Stimulated activated CD8-positive, alpha-beta memory T cell treated with anti-CD3 and anti-CD28 coated beads, Interleukin-7, amount 100 ng/mL, for 1 hour (primary cell): ENCODE results near the gene ZER1.
"Not testable (repeated sequence)": the region's sequence is repeated elsewhere in the genome, so short reads cannot be mapped to it uniquely, and the experiment has no call there.

ENCODE experiments used
- DNase-seq, 2 donors: peaks; one replicate each; pipeline ENCODE4 v3.0.0-alpha.2; 2020; ENCODE audit warnings: low read depth in 2 of 2

Gene ZER1

DNA sequence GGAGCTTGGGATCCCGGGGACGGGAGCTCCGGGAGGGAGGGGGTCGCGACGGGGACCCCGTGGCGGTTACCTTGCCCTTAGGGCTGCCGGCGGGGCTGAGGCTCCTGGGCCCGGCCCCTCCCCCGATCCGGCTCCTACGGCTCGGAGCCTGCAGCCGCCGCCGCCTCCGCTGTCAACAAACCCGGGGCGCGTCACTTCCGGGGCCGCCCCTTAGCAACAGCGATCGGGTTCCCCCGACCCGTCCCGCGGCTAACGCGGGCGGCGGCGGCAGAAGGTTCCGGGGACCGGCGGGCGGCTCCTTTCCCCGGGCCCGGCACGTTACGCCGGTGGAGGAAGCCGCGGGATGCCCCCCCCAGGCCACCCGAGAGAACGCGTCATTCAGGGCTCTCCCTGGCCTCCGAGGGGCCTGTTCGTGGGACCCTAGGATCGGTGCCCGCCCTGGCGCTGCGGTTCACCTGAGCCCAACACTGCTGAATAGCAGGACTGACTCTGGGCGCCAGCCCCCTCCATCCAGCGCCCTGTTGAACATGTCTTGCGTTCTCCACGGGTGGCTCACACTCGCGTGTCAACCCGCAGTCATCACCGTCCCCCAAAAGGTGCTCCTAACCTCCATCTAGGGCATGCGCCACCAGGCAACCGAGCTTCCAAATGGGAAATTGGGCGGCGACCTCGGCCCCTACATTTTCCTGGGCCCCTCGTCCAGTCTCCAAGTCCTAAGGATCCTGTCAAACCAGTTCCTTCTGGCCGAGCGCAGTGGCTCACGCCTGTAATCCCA lies at the start of gene ZER1:
ZER1 (minus strand) TSS at position 183 of the 775 bp plus-strand sequence. CDS start 16,362 bp downstream, outside the sequence.
- DNase-seq = peak; percentile 86 to 87

DNA sequence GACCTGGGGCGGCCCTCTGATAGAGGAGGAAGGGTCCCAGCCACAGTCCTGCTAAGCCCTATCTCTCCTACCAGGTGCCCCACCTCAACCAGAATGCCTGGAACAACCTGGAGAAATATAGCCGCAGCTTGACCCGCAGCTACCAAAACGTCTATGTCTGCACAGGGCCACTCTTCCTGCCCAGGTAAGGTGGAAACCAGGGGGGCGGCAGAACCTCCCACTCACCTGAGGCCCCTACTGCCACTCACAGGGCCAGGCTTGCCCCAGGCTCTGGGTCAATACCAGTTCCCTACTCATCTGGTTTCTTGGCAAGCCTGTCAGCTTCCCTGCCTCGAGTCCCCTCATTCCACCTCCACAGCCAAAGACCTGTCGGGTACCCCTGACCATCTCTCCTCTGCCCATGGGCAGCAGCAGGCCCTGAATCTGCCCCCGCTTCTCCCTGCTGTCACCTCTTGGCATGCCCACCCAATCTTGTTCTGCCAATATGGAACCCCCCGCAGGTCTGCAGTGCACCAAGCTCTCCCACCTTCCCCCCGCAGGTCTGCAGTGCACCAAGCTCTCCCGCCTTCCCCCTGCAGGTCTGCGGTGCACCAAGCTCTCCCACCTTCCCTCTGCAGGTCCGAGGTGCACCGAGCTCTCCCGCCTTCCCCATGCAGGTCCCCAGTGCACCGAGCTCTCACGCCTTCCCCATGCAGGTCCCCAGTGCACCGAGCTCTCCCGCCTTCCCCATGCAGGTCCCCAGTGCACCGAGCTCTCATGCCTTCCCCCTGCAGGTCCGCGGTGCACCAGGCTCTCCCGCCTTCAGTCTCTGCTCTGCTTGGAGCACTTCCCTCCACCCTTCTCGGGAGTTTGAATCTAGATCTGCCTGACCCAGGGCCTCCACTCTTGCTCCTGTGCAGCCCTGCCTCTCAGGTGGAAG lies 49.2 kb upstream of the ZER1 start:
- DNase-seq = no peak

DNA sequence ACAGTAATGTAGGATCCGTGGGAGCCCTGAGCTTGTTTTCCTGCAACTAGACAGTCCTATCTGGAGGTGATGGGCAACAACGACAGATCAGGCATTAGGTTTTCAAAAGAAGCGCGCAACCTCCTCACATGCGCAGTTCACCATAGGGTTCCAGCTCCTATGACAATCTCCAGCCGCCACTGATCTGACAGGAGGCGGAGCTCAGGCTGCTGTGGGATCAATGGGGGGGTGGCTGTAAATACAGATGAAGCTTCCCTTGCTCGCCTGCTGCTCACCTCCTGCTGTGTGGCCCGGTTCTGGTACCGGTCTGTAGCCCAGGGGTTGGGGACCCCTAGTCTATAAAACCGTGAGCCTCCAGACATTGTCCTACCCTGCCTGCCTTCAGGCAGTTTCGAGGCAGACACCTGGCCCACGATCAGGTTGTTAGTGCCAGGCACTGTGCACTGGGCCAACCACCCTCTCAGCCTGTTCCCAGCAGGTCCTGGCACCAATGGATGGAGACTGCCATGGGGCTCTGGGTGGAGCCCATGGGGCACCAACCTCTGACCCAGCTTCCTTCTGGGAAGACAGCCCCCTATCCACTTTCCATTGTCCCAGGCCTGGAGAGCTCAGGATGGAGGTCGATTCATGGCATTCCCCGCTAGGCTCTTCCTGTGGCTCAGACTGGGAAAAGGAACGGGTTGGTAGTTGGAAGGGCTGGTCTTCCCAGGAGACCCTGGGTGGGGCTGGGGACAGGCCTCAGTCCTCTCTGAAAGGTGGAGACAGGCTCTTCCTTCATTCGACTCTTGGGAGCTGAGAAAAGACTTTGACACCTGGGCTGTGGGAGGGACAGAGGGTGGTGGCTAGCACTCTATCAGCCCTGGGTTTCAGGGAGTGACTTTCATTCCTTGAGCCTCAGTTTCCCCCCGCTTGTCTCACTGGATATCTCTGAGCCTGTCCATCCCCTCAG lies 48.3 kb upstream of the ZER1 start:
- no peak for DNase-seq

DNA sequence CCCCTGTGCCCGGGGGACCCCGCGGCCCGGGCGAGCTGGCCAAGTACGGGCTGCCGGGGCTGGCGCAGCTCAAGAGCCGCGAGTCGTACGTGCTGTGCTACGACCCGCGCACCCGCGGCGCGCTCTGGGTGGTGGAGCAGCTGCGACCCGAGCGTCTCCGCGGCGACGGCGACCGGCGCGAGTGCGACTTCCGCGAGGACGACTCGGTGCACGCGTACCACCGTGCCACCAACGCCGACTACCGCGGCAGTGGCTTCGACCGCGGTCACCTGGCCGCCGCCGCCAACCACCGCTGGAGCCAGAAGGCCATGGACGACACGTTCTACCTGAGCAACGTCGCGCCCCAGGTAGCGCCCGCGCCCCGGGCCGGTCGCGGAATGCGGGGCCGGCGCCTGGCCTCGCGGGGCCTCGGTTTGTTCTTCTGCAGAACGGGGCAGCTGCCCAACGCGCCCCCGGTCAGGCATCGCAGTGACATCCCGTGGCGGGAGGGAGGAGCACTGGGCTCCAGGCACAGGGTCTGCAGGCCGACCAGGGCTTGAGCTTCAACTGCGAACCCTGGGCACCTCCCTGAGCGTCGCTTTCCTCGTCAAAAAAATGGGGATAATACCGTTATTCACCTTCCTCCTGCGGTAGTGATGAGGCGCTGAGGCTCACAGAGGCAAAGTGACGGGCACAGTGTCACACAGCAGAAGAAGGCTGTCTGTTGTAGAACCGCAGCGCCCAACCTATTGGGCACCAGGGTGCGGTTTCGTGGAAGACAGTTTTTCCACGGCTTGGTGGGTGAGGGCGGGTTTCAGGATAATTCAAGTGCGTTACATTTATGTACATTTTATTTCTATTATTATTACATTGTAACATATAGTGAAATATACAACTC lies 47.4 kb upstream of the ZER1 start:
- DNase-seq = peak in 1 of 2 donors; percentile 13

DNA sequence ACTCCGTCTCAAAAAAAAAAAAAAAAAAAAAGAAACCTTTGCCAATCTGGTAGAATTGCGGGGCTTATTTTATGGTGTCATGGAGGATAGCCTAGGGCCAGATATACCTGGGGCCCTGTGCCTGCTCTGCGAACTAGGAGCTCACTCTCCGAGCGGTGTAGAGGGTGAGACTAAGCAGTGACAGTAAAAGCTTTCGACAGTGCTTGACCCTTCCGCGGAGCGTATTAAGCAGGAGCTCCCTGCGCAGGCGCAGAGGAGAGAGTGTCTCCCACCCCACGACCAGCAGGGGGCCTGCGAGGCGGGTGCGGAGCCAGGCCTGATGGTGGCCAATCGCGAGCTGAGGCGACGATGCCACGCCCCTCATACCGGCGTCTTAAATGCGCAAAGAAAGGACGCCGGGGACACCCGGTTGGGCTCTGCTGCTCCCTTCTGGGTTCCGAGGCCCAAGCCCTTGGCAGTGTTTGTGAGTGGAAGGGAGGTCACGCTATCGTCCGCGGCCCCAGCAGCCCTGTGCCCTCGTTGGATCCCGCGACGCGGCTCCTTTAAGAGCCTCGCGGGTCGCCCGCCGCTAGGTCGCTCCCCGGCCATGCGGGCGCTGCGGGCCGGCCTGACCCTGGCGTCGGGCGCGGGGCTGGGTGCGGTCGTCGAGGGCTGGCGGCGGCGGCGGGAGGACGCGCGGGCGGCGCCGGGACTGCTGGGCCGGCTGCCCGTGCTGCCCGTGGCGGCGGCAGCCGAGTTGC lies 46.5 kb upstream of the ZER1 start, which contains the start of gene ENDOG:
ENDOG (plus strand) TSS at position 402 of the 740 bp plus-strand sequence; CDS start at position 587, 185 bp downstream.
- peak; percentile 94 to 96 for DNase-seq

DNA sequence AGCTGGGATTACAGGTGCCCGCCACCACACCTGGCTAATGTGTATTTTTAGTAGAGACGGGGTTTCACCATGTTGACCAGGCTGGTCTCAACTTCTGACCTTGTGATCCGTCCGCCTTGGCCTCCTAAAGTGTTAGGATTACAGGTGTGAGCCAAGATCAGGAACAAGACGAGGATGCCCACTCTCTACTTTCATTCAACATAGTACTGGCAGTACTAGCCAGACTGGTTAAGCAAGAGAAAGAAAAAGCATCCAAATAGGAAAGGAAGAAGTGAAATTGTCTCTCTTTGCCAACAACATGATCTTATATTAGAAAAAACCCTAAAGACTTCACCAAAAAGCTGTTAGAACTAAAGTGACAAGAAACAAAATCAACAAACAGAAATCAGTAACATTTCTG lies 39.1 kb upstream of the ZER1 start:
- DNase-seq = no peak

DNA sequence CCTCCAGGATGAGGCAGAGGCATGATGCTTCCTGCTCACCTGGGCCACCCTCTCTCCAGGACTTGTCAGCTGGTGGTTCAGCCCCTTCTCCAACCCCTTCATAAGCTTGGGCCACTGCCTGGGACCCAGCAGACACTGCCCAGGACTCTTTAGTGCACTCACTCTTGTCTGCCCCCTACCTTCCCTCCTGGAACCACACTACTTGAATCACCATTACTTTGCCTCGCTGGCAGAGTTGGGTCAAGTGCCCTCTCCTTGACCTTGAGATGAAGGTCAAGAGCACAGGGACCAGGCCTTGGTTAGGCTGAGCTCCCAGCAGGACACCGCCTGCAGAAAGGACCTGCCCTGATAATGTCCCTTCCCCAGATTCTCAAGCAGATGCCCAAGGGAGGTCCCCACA lies 38.1 kb upstream of the ZER1 start:
- no peak for DNase-seq

DNA sequence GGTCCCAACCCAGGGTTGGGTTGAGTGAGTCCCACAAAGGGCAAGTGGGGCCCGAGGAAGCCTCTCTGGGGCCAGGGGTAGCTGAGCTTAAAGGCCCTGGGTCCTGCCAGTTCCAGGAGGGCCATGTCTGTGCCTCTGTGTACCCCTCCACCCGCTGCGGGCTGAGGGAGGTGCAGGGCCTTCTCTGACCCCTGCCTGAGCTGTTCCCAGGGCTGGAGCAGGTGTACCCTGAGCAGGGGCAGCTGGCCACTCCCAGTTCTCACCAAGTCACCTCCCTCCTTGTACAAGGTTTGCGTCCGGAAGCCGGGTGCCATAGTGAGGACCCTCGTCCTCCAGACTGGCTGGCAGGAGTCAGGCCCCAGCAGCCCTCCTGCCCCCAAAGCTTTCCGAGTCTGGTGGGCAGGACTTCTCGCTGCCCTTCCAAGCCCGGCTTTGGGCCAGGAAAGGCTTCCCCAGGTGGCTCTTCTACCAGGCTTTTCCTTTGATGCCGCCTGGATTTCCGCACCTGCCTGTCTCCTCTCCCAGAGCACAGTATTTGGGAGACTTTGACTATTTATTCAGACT lies 37.4 kb upstream of the ZER1 start:
- no peak for DNase-seq

DNA sequence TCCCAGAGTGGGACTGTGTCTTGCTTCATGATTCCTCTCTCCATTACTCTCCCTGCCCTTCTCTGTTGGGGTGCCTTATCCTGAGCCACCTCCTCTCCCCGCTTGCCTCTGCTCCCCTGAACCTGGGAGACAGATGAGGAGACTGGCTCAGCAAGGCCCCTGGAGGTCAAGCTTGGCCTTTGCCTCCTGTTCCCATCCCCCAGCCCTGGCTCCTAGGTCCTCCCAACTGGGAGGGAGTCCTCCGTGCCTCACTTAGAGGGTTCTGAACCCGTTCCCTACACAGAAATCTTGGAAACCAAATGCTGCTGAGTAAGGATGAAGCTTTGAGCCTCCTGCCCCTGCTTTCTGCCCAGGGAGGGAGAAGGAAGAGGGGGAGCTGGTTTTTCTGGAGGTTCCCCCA lies 36.8 kb upstream of the ZER1 start:
- no peak for DNase-seq

DNA sequence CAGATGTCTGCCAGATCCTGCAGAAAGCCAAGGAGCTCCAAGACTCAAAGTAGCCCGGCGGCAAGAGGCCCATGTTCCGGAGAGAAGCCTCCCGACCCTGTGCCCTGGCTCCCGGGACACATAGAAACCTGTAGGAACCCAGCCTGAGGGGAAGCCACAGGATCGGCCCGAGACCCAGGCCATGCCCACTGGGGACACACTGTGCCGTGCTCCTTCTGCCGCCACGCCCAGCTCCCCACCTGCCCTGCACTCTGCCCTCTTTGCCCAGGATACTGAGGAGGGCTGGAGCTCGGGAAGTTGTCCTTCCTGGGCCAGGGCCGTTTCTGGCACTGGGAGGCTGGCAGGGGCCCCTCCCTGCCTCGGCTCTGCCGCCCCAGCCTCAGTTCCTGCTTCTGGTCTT lies 36.1 kb upstream of the ZER1 start:
- no peak for DNase-seq

DNA sequence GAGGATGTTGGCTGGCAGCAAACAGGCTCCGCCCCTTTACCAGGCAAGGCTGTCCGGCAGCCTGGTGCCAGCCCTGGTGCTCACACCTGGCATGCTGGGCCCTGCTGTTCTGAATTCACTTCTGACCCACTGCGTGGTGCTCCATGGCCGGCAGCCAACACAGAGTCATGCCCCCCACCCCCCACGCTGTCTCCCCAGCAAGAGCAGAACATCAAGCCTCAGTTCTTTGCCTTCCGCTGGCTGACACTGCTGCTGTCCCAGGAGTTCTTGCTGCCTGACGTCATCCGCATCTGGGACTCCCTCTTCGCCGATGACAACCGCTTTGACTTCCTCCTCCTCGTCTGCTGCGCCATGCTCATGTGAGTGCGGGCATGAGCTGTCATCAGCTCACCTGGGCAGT lies 33.9 kb upstream of the ZER1 start:
- DNase-seq = no peak

DNA sequence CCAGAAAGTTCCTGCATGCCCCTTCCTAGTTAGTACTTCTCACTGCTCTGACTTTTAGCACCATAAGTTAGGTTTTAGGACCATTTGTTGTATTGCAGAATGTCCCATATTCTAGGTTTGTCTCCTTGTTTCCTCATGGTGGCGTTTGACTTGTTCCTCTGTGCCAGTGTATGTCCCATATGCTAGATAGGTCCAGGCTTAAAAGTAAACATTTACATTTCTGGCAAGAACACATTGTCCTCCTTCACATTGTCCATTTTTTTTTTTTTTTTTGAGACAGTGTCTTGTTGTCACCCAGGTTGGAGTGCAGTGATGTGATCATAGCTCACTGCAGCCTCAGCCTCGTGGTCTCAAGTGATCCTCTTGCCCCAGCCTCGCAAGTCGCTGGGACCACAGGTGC lies 30.8 kb upstream of the ZER1 start:
- DNase-seq = no peak

DNA sequence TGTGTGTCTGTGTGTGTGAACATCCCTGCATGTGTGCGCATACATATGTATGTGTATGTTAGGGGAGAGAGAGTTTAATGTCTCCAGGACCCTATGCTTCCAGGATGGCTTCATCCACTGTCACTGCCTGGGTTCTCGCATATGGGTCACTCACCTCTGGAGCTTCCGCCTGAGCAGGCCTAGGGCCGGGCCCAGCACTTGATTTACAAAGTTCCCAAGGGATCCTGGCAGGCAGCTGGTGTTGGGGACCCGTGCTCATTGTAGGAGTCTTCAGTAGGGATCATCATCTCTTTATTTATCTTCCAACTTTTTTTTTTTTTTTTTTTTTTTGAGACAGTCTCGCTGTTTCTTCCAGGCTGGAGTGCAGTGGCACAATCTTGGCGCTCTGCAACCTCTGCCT lies 28.3 kb upstream of the ZER1 start:
- DNase-seq = no peak

DNA sequence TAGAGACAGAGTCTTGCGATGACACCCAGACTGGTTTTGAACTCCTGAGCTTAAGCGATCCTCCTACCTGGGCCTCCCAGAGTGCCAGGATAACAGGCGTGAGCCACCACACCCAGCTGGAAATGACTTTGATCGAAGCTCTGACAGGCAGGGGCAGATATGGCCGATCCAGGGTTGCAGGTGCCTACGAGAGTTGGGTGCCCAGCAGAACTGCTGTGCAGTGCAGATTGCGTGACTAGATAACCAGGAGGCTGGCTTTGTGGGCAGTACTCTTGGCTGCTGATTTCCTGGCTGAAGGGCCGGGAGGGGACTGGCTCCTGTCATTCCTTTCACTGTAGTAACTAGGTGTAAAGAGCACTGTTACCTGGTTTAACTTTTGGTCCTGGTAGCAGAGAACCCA lies 27.2 kb upstream of the ZER1 start:
- DNase-seq = no peak

DNA sequence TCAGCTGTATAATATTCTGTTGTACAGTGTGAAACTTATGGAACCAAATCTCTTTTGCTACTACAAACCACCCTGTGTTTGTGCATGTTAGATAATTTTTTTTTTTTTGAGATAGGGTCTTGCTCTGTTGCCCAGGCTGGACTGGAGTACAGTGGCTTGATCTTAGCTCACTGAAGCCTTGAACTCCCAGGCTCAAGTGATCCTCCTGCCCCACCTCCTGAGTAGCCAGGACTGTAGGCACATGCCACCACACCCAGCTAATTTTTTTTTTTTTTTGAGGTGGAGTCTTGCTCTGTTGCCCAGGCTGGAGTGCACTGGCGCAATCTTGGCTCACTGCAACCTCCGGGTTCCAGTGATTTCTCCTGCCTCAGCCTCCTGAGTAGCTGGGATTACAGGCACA lies 23.2 kb upstream of the ZER1 start:
- not testable (repeated sequence) for DNase-seq

DNA sequence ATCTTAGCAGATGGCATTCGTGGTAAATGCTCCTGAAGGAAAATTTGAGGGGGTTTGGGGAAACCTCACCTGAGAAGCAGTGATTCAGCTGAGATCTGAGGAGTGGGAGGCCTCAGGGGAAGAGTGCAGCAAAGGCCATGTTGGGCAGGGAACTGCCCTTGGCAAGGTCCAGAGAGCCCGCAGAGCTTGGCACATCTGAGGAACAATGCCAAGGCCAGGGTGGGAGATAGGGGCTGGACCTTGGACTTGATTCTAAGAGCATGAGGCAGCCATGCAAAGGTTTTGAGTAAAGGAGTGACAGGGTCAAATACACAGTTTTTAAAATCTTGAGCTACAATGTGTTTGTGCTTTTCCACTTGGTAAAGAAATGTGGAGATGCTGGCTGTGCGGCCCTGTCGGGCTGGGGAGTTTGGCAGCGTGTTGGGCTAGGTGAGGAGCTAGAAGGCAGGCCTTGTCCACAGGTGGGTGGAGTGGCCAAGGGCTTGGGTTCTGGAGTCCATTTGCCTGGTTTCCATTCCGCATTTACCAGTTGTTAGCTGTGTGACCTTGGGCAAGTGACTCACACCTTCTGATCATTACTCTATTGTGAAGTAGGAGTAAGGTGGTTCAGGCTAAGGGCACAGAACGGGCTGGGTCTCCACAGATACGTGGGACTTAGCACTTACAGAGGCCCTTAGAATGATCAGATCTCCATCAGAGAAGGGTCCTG lies 21.4 kb upstream of the ZER1 start:
- DNase-seq = no peak

DNA sequence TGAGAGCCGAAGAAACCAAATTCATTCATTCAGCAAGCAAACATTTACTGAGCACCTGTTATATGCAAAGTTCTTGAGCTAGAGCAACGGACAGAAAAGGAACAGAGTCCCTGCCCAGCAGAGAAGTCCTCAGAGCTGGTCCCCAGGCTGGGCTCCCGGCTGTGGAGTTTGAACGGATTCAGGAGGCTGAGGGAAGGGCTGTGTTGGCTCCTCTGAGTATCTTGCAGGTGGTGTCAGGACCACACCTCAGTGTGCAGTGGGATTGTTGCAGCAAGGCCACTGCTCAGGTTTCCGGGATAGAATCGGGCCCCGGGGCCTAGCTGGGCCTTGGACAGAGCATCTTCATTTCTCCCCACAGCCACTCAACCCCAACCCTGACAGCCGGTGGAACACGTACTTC lies 20.4 kb upstream of the ZER1 start:
- no peak for DNase-seq

DNA sequence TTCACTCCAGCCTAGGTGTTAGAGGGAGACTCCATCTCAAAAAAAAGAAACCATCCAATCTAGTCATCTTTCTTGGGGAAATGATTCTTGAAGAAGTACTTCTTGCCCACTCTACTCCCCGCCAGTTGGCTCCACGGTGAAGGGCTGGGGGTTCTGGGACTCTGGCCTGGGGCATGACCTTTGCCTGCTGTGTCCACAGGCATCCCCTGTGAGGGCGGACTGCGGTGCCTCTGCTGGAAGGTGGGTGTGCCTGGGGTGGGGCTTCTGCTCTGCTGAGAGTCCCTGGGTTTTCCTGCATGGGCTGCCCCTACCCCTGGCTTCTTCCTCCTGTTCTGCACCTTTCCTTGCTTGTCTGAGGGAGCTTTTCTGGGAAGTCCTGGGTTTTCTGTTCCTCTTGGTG lies 18.8 kb upstream of the ZER1 start:
- no peak for DNase-seq

DNA sequence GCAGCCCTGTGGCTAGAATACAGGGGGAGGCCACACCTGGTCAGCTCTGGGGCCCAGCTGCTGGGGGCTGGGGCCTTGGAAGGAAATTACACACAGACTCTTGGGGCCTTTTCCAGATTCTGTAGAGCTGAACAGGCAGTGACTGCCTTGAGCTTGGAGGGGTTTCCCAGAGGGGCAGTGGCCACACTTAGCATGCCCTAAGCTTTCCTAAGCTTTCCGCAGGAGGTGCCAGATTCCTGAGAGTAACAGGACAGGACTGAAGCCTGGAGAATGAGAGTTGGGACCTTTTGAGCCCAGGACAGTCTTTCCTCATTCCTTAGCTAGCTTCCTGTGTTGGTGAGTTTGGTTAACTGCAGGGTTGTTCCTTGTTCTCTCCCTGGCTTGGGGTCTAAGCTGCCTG lies 16.7 kb upstream of the ZER1 start:
- DNase-seq = no peak
